Heart right ventricle (tissue), 16 donors: Measurements from ENCODE around the gene BTBD9. TPM values are rescaled to one million over a fixed set of nuclear protein-coding genes. Genes with fewer than 3 reads are reported as not detected.

ENCODE experiments used
- ATAC-seq, 8 donors: fragments of 200-7000 bp; cut with Tn5 transposase; one replicate each; pipeline ENCODE4 v1.9.1; 2020; ENCODE audit warnings: mild to moderate bottlenecking in 8 of 8, moderate library complexity in 8 of 8, moderate number of reproducible peaks in 1 of 8
- DNase-seq, 2 donors: peaks; one replicate each; pipeline ENCODE4 v3.0.0-alpha.2; 2020
- H3K27ac ChIP-seq, 10 donors: fragments of 200-600 bp; sonication (generic) in 2 of 10; one replicate each; pipeline versions ENCODE4 v1.5.0 to v1.8.0; 2020 to 2022; ENCODE audit warnings: mild to moderate bottlenecking in 3 of 10
- H3K27me3 ChIP-seq, 7 donors: fragments of 200-600 bp; one replicate each; pipeline ENCODE4 v1.8.0; 2021 to 2022; ENCODE audit warnings: mild to moderate bottlenecking in 2 of 7
- H3K36me3 ChIP-seq, 9 donors: fragments of 200-600 bp; sonication (generic) in 1 of 9; one replicate each; pipeline versions ENCODE4 v1.5.0 to v1.8.0; 2020 to 2022; ENCODE audit warnings: mild to moderate bottlenecking in 2 of 9
- H3K4me1 ChIP-seq, 9 donors: fragments of 200-600 bp; sonication (generic) in 1 of 9; one replicate each; pipeline versions ENCODE4 v1.5.0 to v1.8.0; 2020 to 2022; ENCODE audit warnings: mild to moderate bottlenecking in 4 of 9
- H3K4me3 ChIP-seq, 10 donors: fragments of 200-600 bp; sonication (generic) in 2 of 10; one replicate each; pipeline versions ENCODE4 v1.5.0 to v1.8.0; 2020 to 2022; ENCODE audit warnings: mild to moderate bottlenecking in 7 of 10, moderate library complexity in 2 of 10
- H3K9me3 ChIP-seq, 11 donors: fragments of 200-600 bp in 10 of 11; sonication (generic) in 2 of 11; one replicate each; pipeline versions ENCODE4 v1.5.0 to v1.8.0; 2013 to 2022; ENCODE audit warnings: mild to moderate bottlenecking in 2 of 11, control low read depth in 1 of 11, moderate library complexity in 1 of 11
- CTCF ChIP-seq, 9 donors: fragments of 200-600 bp; sonication (generic) in 2 of 9; IDR thresholded peaks; one replicate each; pipeline versions ENCODE4 v1.5.0 to v1.8.0; 2021 to 2022; ENCODE audit warnings: antibody characterized with exemption in 9 of 9, mild to moderate bottlenecking in 5 of 9, moderate library complexity in 1 of 9
- WGBS, 2 donors: extraction: QIAGEN DNeasy Blood & Tissue Kit; methylation state at CpG; one replicate each; pipeline ENCODE4 v1.1.7; 2013; ENCODE audit warnings: inconsistent platforms in 1 of 2; 5-methylcytosine and 5-hydroxymethylcytosine counted together
- intact Hi-C, 10 donors: fragments of 100-400 bp; cut with DNase I; formaldehyde crosslinking; loops; one replicate each; pipeline versions ENCODE4 v1.11.1 to v1.14.2; 2022
- polyA plus RNA-seq, 2 donors: library from polyadenylated mRNA; stranded (reverse); fragments of 200-250 nt; gene quantifications; one replicate each; pipeline ENCODE4 v1.2.3, GENCODE V29; 2013
- total RNA-seq, 10 donors: library from RNA; stranded (reverse); fragmentation: NEBNext Ultra II Directional in 3 of 10; extraction: Animal tissue kit (Norgen Biotek cat#: 25700) in 3 of 10; gene quantifications; one replicate each; pipeline versions ENCODE4 v1.2.1 to v1.2.4, GENCODE V29; 2021 to 2023
- donor health status: Arrhythmogenic right ventricular cardiomyopathy.
- donor health status: ischemic (EF 13 %, LVEDD 7.1; RV severe dilation, severe dysfunction).
- donor health status: healthy with polysubstance abuse.
- donor health status: DM: no; HTN: yes; CAD: no.
- donor health status: DM: no; HTN: no; CAD: no.
- donor health status: ischemic (EF 25% LVEDD 6.9; RV normal size, moderate dysfunction).
- donor health status: ischemic (EF 25% LVEDD 5.7; RV mildly dilated, moderate dysfunction).
- donor health status: healthy.
- donor health status: DM: yes; HTN: yes; CAD: no.
- donor health status: Ischemic cardiomyopathy.
- donor health status: ischemic (EF 35%, LVEDD 5.7; RV mildly dilated, moderate dysfunction).
- donor health status: nonischemic (EF 11% LVEDD 7.7; RV severe dilation, severe dysfunction).
- donor health status: DM: yes; HTN: yes; CAD: no.
- donor health status: PGD.
- donor health status: ischemic (EF 29% LVEDD 5.4; RV normal size, mild dysfunction).
- donor health status: nonischemic (EF 23%, LVEDD 6.1; RV moderate dilation, normal function).

BTBD9 gene
- total and polyA plus RNA-seq, 12 donors: 4.2 to 27.7 (median 18.3) TPM

DNA sequence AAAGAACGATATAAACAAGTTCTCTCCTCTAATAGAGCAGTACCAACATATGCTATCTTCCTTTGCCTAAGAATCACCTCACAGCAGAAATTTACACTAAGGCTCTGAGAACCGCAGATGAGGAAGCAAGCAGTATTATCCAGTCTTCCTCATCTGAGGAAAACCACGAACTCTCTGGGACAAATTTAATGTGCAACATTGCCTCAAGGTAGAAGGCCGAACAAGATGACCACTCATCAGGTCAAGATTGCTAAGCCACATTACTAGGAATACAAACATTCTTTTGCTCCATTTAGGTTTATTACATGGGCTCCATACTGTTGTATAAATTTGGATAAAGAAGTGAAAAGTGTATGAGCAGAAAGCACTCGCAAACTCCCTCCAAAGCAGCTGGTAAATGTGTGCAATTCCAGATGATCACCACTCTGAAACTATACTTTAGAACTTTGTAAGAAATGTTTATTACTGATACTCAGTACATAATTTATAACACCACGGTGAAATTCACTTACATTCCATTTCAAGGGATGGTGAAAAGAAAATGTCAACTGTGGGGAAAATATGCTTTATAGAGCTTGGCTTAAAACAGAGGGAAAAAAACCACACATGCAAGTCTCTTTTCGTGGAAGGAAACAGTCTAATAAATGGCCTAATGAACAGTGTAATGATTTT is 398.4 kb downstream of the BTBD9 start:
- peaks cover 0 to 21% (median 8%) of the 10 kb centered on the region in 9 donors for H3K4me1 ChIP-seq
- ATAC-seq (no peak), DNase-seq (no peak)
- H3K4me3 ChIP-seq: no peak overlapping the region
- WGBS, 2 donors: 84 to 94% methylated on average over 7 of the region's 7 CpGs
- TF ChIP-seq CTCF (IDR thresholded peaks at IDR 0.05): no peak
- H3K36me3 ChIP-seq: no peaks in the 10 kb centered on the region
- H3K9me3 ChIP-seq: no peaks in the 10 kb centered on the region
- intact Hi-C loops: no loop called here
- H3K27me3 ChIP-seq: no peaks in the 10 kb centered on the region
- no peak overlapping the region for H3K27ac ChIP-seq

- DNase-seq (no peak), ATAC-seq (peak in 5 of 8 donors; percentile 35 to 74 (median 65))
- H3K27ac ChIP-seq: no peak overlapping the region
- intact Hi-C loops: no loop called here
- H3K4me1 ChIP-seq: peaks cover 0 to 16% (median 8%) of the 10 kb centered on the region in 9 donors
- 59 to 67% methylated on average over 5 of the region's 5 CpGs for WGBS, 2 donors
- no peaks in the 10 kb centered on the region for H3K36me3 ChIP-seq
- no peaks in the 10 kb centered on the region for H3K9me3 ChIP-seq
- TF ChIP-seq CTCF (IDR thresholded peaks at IDR 0.05): no peak
- H3K4me3 ChIP-seq: no peak overlapping the region
- H3K27me3 ChIP-seq: no peaks in the 10 kb centered on the region
Observed at GRCh38 chr6:38239719-38240451, 399.8 kb downstream of the BTBD9 start.

DNA sequence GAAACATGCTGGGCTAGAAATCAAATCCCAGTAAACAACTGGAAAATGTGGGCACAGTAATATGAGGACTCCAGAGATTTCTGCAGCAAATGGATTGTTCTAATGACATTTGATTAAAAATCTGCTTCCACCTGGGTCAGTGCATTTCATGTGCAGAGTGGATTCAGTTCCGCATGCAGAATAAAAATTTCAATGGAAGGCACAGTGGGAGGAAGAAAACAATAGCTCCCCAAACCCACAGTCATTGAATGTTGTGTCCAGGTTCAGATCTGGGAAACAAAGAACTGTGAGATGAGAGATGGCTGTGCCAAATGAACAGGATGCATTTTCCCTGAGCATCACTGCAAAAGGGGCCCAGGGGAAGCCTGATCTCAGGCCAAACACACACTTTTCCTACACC is 403.1 kb downstream of the BTBD9 start:
- no peaks in the 10 kb centered on the region for H3K27me3 ChIP-seq
- DNase-seq (no peak), ATAC-seq (no peak)
- intact Hi-C loops: no loop called here
- no peak overlapping the region for H3K4me3 ChIP-seq
- no peaks in the 10 kb centered on the region for H3K9me3 ChIP-seq
- no peaks in the 10 kb centered on the region for H3K36me3 ChIP-seq
- peaks cover 0 to 12% (median 4%) of the 10 kb centered on the region in 9 donors for H3K4me1 ChIP-seq
- H3K27ac ChIP-seq: no peak overlapping the region
- TF ChIP-seq CTCF (IDR thresholded peaks at IDR 0.05): no peak
- 93 to 100% methylated on average over 1 of the region's 1 CpG for WGBS, 2 donors

GRCh38 chr6:38234934-38235682 is 404.6 kb downstream of the BTBD9 start:
- no peak for TF ChIP-seq CTCF (IDR thresholded peaks at IDR 0.05)
- 87 to 91% methylated on average over 4 of the region's 4 CpGs for WGBS, 2 donors
- H3K27ac ChIP-seq: no peak overlapping the region
- H3K4me1 ChIP-seq: peaks cover 0 to 8% (median 3%) of the 10 kb centered on the region in 9 donors
- intact Hi-C loops: no loop called here
- no peaks in the 10 kb centered on the region for H3K27me3 ChIP-seq
- no peak for ATAC-seq
- no peak for DNase-seq
- H3K4me3 ChIP-seq: no peak overlapping the region
- no peaks in the 10 kb centered on the region for H3K36me3 ChIP-seq
- no peaks in the 10 kb centered on the region for H3K9me3 ChIP-seq
